NB4 (cell line): Measurements from ENCODE around the gene C15orf62.

Source experiments
- CTCF ChIP-seq: IDR thresholded peaks from one replicate; pipeline ENCODE4 v1.5.1; 2012; ENCODE audit warnings: low read depth, low read length
- POLR2A ChIP-seq: IDR thresholded peaks from 2 replicates; pipeline ENCODE4 v1.6.1; 2011; ENCODE audit warnings: mild to moderate bottlenecking; ENCODE audit not compliant: insufficient read length; ENCODE audit errors: extremely low read depth

DNA sequence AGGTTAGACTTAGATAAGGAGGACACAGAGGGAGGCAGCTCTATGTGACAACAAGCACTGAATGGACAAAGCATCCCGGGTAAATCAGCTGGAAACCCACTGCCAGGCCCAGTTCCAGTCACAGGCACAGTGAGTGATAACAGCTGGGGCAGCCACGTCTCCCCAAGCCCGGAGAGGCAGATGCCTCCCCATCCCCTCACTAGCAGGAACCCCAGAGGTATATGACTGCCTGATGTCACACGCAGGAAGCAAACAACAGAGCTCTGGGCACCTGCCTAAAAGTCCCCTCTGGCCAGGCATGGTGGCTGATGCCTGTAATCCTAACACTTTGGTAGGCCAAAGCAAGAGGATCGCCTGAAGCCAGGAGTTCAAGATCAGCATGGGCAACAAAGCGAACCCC is 18.2 kb downstream of the C15orf62 start:
- no peak for TF ChIP-seq CTCF
- no peak for TF ChIP-seq POLR2A
